T-cell (primary cell): Measurements from ENCODE around the gene CLASRP. TPM values are rescaled to one million over a fixed set of nuclear protein-coding genes. Genes with fewer than 3 reads are reported as not detected.

Experiments used
- ATAC-seq, 4 experiments: fragments of 200-7000 bp in 3 of 4; fragments of 150-1000 bp in 1 of 4; cut with Tn5 transposase; replicated peaks in 1 of 4; 1 replicate in 3 of 4; 2 replicates in 1 of 4; pipeline ENCODE4 v1.10.0; 2021; ENCODE audit warnings: moderate library complexity in 3 of 4, mild to moderate bottlenecking in 2 of 4, moderate number of reproducible peaks in 1 of 4
- CTCF ChIA-PET, 2 donors: fragments of 300-600 bp; sonication (Branson Sonifier 250); formaldehyde crosslinking; loops; one replicate each; lab custom pipeline; 2022; ENCODE audit warnings: antibody characterized with exemption in 2 of 2; lab: Charles Lee
- POLR2A ChIA-PET, 2 donors: fragments of 300-600 bp; sonication (Branson Sonifier 250); formaldehyde crosslinking; loops; one replicate each; lab custom pipeline; 2022; ENCODE audit warnings: antibody characterized with exemption in 2 of 2; lab: Charles Lee
- DNase-seq, 35 experiments: peaks; one replicate each; pipeline versions ENCODE4 v3.0.0 to v3.0.0-alpha.2; 2013 to 2023
- H3K27ac ChIP-seq: one replicate; pipeline ENCODE4 v1.5.1; 2013; ENCODE audit warnings: low read length
- H3K27me3 ChIP-seq, 2 experiments: replicated peaks in 1 of 2; 1 replicate in 1 of 2; 2 replicates in 1 of 2; pipeline versions ENCODE4 v1.6.1 to v1.7.0; 2013; ENCODE audit warnings: low read length in 1 of 2, mixed read lengths in 1 of 2; ENCODE audit not compliant: control insufficient read depth in 2 of 2, insufficient read depth in 2 of 2; ENCODE audit errors: extremely low read depth in 1 of 2
- H3K36me3 ChIP-seq, 2 donors: 1 replicate in 1 of 2; 2 replicates in 1 of 2; pipeline versions ENCODE4 v1.6.1 to v1.7.0; 2013; ENCODE audit warnings: low read length in 1 of 2; ENCODE audit not compliant: control insufficient read depth in 2 of 2, insufficient read depth in 1 of 2; ENCODE audit errors: extremely low read depth in 1 of 2
- H3K4me1 ChIP-seq, 2 experiments: 1 replicate in 1 of 2; 2 replicates in 1 of 2; pipeline versions ENCODE4 v1.6.1 to v1.7.0; 2013; ENCODE audit warnings: low read length in 2 of 2, mixed read lengths in 1 of 2; ENCODE audit not compliant: insufficient read depth in 2 of 2, control insufficient read depth in 1 of 2; ENCODE audit errors: extremely low read depth in 1 of 2
- H3K4me3 ChIP-seq, 2 donors: 1 replicate in 1 of 2; 2 replicates in 1 of 2; pipeline versions ENCODE4 v1.5.1 to v1.7.0; 2013; ENCODE audit warnings: mild to moderate bottlenecking in 2 of 2, low read length in 1 of 2, moderate library complexity in 1 of 2; ENCODE audit not compliant: control insufficient read depth in 1 of 2; ENCODE audit errors: extremely low read depth in 1 of 2
- H3K9me3 ChIP-seq: 2 replicates; pipeline ENCODE4 v1.7.0; 2013
- H3K27ac Mint-ChIP-seq, 2 donors: one replicate each; pipeline ENCODE4 v1.8.0; 2020 to 2021; ENCODE audit warnings: mild to moderate bottlenecking in 2 of 2, mixed read lengths in 2 of 2
- H3K27me3 Mint-ChIP-seq, 2 donors: one replicate each; pipeline ENCODE4 v1.8.0; 2021 to 2022; ENCODE audit warnings: mixed read lengths in 2 of 2
- H3K36me3 Mint-ChIP-seq: one replicate; pipeline ENCODE4 v1.8.0; 2021; ENCODE audit warnings: mixed read lengths
- H3K4me1 Mint-ChIP-seq, 3 donors: one replicate each; pipeline ENCODE4 v1.8.0; 2020 to 2022; ENCODE audit warnings: mixed read lengths in 3 of 3, mild to moderate bottlenecking in 1 of 3
- H3K4me3 Mint-ChIP-seq, 3 donors: one replicate each; pipeline ENCODE4 v1.8.0; 2020 to 2022; ENCODE audit warnings: mild to moderate bottlenecking in 3 of 3, mixed read lengths in 3 of 3, moderate library complexity in 3 of 3
- H3K9me3 Mint-ChIP-seq, 3 donors: one replicate each; pipeline ENCODE4 v1.8.0; 2020 to 2022; ENCODE audit warnings: mixed read lengths in 3 of 3
- WGBS: methylation state at CpG from one replicate; pipeline ENCODE4 v1.1.5; 2013; ENCODE audit warnings: missing lambda C conversion rate; ENCODE audit not compliant: insufficient coverage; 5-methylcytosine and 5-hydroxymethylcytosine counted together
- total RNA-seq, 35 experiments: library from RNA in 6 of 35; stranded (reverse) in 6 of 35; fragments of 120-200 nt in 1 of 35; gene quantifications; one replicate each; pipeline versions ENCODE4 v1.2.1 to v1.2.4 and lab custom pipeline; 2013 to 2026

The CLASRP gene
- total RNA-seq, 5 donors from 2014 or later (not counting 1 experiment from before 2014, with no cell fraction given): 141 to 153 (median 149) TPM

GRCh38 chr19:45016388-45017314, 22.2 kb upstream of the CLASRP start:
- WGBS: 24% methylated on average over 5 of the region's 13 CpGs

GRCh38 chr19:45019187-45019586, 19.7 kb upstream of the CLASRP start:
- H3K9me3 Mint-ChIP-seq: no peaks in the 10 kb centered on the region
- H3K27me3 Mint-ChIP-seq: no peaks in the 10 kb centered on the region
- Histone ChIP-seq H3K36me3 (peaks cover 5 to 16% of the 10 kb centered on the region in 2 donors), H3K27me3 (no peaks in the 10 kb centered on the region), H3K27ac (no peak overlapping the region), H3K4me3 (no peak overlapping the region), H3K9me3 (no peaks in the 10 kb centered on the region), H3K4me1 (peaks cover 0 to 20% of the 10 kb centered on the region in 2 experiments)
- H3K36me3 Mint-ChIP-seq: peaks cover 16% of the 10 kb centered on the region
- no peak overlapping the region for H3K27ac Mint-ChIP-seq
- H3K4me3 Mint-ChIP-seq: no peak overlapping the region
- ATAC-seq (no peak), DNase-seq (no peak)
- POLR2A ChIA-PET: no interaction called here
- no CpG with 5 or more reads among the region's 2 CpGs for WGBS
- CTCF ChIA-PET: no interaction called here
- H3K4me1 Mint-ChIP-seq: peaks cover 7 to 14% (median 11%) of the 10 kb centered on the region in 3 donors

More at GRCh38 chr19:45016388-45017314, 22.2 kb upstream of the CLASRP start:
- no peak overlapping the region for H3K4me3 ChIP-seq
- H3K27ac ChIP-seq: peak overlapping the region; percentile 87
- no peaks in the 10 kb centered on the region for H3K27me3 ChIP-seq
- H3K36me3 ChIP-seq: peaks cover 2 to 26% of the 10 kb centered on the region in 2 donors
- peak; percentile 50 to 92 (median 74) for DNase-seq
- peaks cover 7 to 14% (median 11%) of the 10 kb centered on the region in 3 donors for H3K4me1 Mint-ChIP-seq
- POLR2A ChIA-PET: interaction anchor here in 1 of 2 donors (0.5 kb wide), 1 partner anchor 461 kb away, joined by 3 read pairs; no protein-coding TSS in a partner anchor
- H3K27ac Mint-ChIP-seq: peak overlapping the region; percentile 87 to 89
- no peaks in the 10 kb centered on the region for H3K9me3 Mint-ChIP-seq
- peak; percentile 69 to 84 (median 74) for ATAC-seq
- H3K27me3 Mint-ChIP-seq: no peaks in the 10 kb centered on the region
- H3K4me3 Mint-ChIP-seq: peak overlapping the region; percentile 10 to 65 (median 60)
- CTCF ChIA-PET: interaction anchor here (0.5 to 1.4 kb wide), 5 partner anchors 10 to 1579 kb away, joined by 3 to 5 read pairs (median 3); partner anchors contain the start of gene CLASRP (in 1 of the 2)
- no peaks in the 10 kb centered on the region for H3K9me3 ChIP-seq
- peaks cover 21% of the 10 kb centered on the region for H3K36me3 Mint-ChIP-seq
- peaks cover 0 to 20% of the 10 kb centered on the region in 2 experiments for H3K4me1 ChIP-seq

- no peaks in the 10 kb centered on the region for H3K27me3 Mint-ChIP-seq
- no CpG with 5 or more reads among the region's 3 CpGs for WGBS
- H3K4me3 ChIP-seq: no peak overlapping the region
- DNase-seq: no peak
- H3K27ac ChIP-seq: no peak overlapping the region
- no peak for ATAC-seq
- peaks cover 5 to 15% of the 10 kb centered on the region in 2 donors for H3K36me3 ChIP-seq
- no peaks in the 10 kb centered on the region for H3K9me3 ChIP-seq
- no peak overlapping the region for H3K27ac Mint-ChIP-seq
- peaks cover 0 to 20% of the 10 kb centered on the region in 2 experiments for H3K4me1 ChIP-seq
- CTCF ChIA-PET: no interaction called here
- no peak overlapping the region for H3K4me3 Mint-ChIP-seq
- H3K9me3 Mint-ChIP-seq: no peaks in the 10 kb centered on the region
- no peaks in the 10 kb centered on the region for H3K27me3 ChIP-seq
- H3K36me3 Mint-ChIP-seq: peaks cover 14% of the 10 kb centered on the region
- peaks cover 7 to 14% (median 11%) of the 10 kb centered on the region in 3 donors for H3K4me1 Mint-ChIP-seq
- POLR2A ChIA-PET: interaction anchor here in 1 of 2 donors (0.7 kb wide), 1 partner anchor 594 kb away, joined by 6 read pairs; no protein-coding TSS in a partner anchor
Measured at GRCh38 chr19:45020071-45020470, 18.8 kb upstream of the CLASRP start.

GRCh38 chr19:45021971-45022370, 16.9 kb upstream of the CLASRP start:
- Mint-ChIP-seq H3K27ac (no peak overlapping the region), H3K9me3 (no peaks in the 10 kb centered on the region), H3K4me1 (peaks cover 1 to 4% (median 2%) of the 10 kb centered on the region in 3 donors), H3K4me3 (no peak overlapping the region), H3K27me3 (no peaks in the 10 kb centered on the region), H3K36me3 (peaks cover 17% of the 10 kb centered on the region)
- DNase-seq (no peak), ATAC-seq (peak in 1 of 4 experiments; percentile 20)
- Histone ChIP-seq H3K4me1 (peaks cover 0 to 4% of the 10 kb centered on the region in 2 experiments), H3K4me3 (no peak overlapping the region), H3K36me3 (peaks cover 15 to 23% of the 10 kb centered on the region in 2 donors), H3K9me3 (no peaks in the 10 kb centered on the region), H3K27me3 (no peaks in the 10 kb centered on the region), H3K27ac (no peak overlapping the region)
- ChIA-PET POLR2A (interaction anchor here in 1 of 2 donors (0.6 kb wide), 1 partner anchor 104 kb away, joined by 4 read pairs; no protein-coding TSS in a partner anchor), CTCF (interaction anchor here in 1 of 2 donors (0.5 kb wide), 1 partner anchor 15 kb away, joined by 7 read pairs; no protein-coding TSS in a partner anchor)
- WGBS: 96% methylated on average over 11 of the region's 14 CpGs

GRCh38 chr19:45023048-45023447, 15.8 kb upstream of the CLASRP start:
- ATAC-seq (no peak), DNase-seq (no peak)
- H3K4me1 ChIP-seq: no peaks in the 10 kb centered on the region
- no peaks in the 10 kb centered on the region for H3K9me3 ChIP-seq
- H3K27me3 Mint-ChIP-seq: no peaks in the 10 kb centered on the region
- WGBS: no CpG with 5 or more reads among the region's 4 CpGs
- H3K36me3 ChIP-seq: peaks cover 15 to 32% of the 10 kb centered on the region in 2 donors
- H3K4me1 Mint-ChIP-seq: peaks cover 0 to 2% (median 0%) of the 10 kb centered on the region in 3 donors
- ChIA-PET POLR2A (no interaction called here), CTCF (no interaction called here)
- H3K27me3 ChIP-seq: no peaks in the 10 kb centered on the region
- H3K4me3 Mint-ChIP-seq: no peak overlapping the region
- peaks cover 20% of the 10 kb centered on the region for H3K36me3 Mint-ChIP-seq
- no peak overlapping the region for H3K27ac Mint-ChIP-seq
- H3K9me3 Mint-ChIP-seq: no peaks in the 10 kb centered on the region
- H3K27ac ChIP-seq: no peak overlapping the region
- no peak overlapping the region for H3K4me3 ChIP-seq

GRCh38 chr19:45025264-45025663, 13.6 kb upstream of the CLASRP start:
- DNase-seq: no peak
- H3K27ac Mint-ChIP-seq: no peak overlapping the region
- Histone ChIP-seq H3K27me3 (no peaks in the 10 kb centered on the region), H3K36me3 (peaks cover 18 to 45% of the 10 kb centered on the region in 2 donors), H3K4me1 (no peaks in the 10 kb centered on the region), H3K4me3 (no peak overlapping the region), H3K27ac (no peak overlapping the region), H3K9me3 (no peaks in the 10 kb centered on the region)
- ChIA-PET CTCF (no interaction called here), POLR2A (no interaction called here)
- no peak overlapping the region for H3K4me3 Mint-ChIP-seq
- H3K4me1 Mint-ChIP-seq: no peaks in the 10 kb centered on the region
- no peaks in the 10 kb centered on the region for H3K27me3 Mint-ChIP-seq
- WGBS: no CpG with 5 or more reads among the region's 9 CpGs
- no peak for ATAC-seq
- no peaks in the 10 kb centered on the region for H3K9me3 Mint-ChIP-seq
- H3K36me3 Mint-ChIP-seq: peaks cover 21% of the 10 kb centered on the region
